GM12873 (cell line): ENCODE data around the gene USP21.
A peak's percentile ranks its signal among the peaks of the same experiment; 100 is the strongest.

Experiments used
- CTCF ChIP-seq: IDR thresholded peaks from 2 replicates; pipeline ENCODE4 v1.5.1; 2012; ENCODE audit warnings: low read depth, mild to moderate bottlenecking, moderate library complexity, low read length, control low read depth; ENCODE audit not compliant: insufficient read depth; ENCODE audit errors: missing control alignments

USP21 gene

DNA sequence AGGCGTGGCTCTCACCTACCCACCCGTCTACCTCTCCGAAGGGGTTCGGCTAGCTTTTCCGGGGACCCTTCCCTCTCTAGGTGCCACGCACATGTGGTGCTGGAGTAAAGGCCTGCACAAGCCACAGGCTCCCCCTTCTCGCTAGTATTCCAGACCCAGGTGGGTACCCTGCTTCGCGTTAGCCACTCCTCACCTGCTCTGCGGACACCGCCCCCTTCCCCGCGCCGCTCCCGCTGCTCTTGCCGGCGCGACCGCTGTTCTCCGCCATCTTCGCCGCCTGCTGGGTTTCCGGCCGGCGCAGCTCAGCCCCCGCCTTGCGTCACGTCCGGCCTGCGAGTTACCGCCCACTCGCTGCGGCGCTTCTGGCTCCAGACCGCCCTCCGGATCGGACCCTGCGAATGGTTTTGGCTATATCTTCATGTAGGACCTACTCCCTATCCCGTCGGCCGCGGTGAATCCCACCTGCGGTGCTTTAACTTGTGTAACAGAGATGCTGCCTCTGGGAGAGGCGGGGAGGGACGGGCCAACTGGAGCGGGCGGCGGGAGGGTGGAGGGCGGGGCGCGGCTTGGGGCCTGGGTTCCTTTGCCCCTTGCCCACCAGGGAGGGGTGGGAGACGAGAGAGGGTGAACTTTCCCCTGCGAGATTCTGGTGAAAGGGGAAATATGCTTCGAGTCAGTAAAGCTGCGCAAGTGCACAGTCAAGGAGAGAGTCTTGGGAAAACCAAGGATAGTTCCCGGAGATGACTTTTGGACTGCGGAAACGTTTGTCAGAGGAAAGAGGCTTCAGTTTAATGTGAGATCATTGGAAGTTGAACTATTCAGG is 41.3 kb upstream of the USP21 start, which contains the start of the genes NIT1 and PFDN2:
Gene NIT1 (plus strand): TSS at position 347 of the 823 bp plus-strand sequence. CDS start 72 bp downstream, at position 419.
Gene PFDN2 (minus strand): TSS at position 279 of the 823 bp plus-strand sequence. CDS start 11 bp downstream, at position 268.
- no peak for TF ChIP-seq CTCF

DNA sequence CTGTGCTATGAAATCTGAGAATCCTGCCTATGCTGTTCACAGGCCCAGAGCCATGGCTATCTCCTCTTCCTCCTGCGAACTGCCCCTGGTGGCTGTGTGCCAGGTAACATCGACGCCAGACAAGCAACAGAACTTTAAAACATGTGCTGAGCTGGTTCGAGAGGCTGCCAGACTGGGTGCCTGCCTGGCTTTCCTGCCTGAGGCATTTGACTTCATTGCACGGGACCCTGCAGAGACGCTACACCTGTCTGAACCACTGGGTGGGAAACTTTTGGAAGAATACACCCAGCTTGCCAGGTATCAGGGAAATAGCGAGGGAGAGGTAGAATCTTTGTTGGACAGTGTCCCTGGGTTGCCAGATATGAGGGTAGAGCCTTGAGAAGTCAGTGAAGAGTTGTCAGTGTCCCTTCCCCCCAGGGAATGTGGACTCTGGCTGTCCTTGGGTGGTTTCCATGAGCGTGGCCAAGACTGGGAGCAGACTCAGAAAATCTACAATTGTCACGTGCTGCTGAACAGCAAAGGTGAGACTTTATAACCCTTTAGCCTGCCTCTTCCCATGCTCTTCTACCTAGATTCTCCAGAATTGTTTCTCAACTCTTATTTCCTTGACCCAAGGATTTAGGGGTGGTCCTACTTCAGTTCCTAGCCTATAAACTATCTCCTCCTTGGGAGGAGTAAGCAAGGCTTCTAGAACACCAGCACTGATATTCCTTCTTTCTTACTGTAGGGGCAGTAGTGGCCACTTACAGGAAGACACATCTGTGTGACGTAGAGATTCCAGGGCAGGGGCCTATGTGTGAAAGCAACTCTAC is 40.0 kb upstream of the USP21 start:
- peak; percentile 57 for TF ChIP-seq CTCF

DNA sequence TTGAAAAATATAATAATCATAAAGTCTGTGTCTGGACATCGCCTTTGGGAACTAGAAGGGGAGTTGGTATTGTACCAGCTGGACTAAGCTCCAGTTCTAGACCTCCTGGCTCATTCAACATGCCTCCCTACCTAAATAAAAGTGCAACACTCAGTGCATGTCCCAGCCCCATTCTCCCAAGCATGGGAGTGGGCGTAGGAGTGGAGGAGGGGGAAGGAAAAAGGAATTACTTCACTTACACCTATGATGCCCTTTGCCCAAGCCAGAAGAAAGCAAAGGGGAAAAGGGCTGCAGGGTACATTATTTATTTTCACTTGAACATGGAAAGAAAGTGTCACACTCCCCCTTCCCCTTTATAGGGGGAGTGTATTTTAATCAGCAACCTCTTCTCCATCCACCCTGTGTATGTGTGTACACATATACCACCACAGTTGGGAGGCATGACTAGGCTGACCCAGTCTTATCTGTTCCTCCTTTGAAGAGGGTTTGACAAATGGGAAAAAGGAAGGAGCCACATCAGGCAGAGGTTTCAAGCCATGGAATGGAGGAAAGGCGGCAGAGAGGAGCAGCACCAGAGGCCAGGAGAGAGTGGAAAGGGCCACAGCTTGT is 38.2 kb upstream of the USP21 start:
- no peak for TF ChIP-seq CTCF

DNA sequence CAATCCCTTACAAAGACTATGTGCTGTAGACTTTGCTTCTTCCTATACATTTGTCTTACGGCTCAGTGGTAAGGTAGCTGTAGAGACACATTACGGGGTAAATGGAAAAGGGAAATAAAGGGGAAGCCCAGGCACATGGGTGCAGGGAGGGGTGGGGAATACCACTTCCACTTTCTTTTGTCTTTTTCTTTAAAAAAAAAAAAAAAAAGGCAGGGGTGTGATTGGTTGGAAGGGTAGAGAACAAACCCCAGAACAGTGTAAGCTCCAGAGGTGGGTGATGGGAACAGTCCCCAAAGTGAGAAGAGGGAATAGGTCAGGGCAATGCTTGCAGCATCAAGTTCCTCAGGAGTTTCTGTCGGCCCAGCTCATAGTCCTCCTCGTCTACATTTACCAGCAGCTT is 37.5 kb upstream of the USP21 start:
- no peak for TF ChIP-seq CTCF

DNA sequence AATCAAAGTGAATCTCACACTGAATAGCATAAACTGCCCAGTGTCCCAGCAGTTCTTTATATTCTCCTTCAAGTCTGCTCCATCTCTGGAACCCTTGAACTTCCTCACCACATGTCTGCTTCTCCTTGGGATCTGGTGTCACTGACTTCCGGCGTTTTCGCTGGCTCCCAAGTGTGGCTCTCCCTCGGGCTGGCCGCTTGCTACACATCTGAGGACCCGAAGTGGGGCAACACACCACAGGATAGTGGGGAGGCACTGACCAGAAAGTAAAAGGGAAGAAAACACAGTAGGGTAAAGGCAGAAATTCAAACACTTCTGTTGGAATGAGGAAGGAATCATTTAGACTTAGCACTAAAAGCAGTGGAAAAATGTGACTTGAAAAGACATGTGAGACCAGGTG is 36.3 kb upstream of the USP21 start:
- TF ChIP-seq CTCF, result no peak

DNA sequence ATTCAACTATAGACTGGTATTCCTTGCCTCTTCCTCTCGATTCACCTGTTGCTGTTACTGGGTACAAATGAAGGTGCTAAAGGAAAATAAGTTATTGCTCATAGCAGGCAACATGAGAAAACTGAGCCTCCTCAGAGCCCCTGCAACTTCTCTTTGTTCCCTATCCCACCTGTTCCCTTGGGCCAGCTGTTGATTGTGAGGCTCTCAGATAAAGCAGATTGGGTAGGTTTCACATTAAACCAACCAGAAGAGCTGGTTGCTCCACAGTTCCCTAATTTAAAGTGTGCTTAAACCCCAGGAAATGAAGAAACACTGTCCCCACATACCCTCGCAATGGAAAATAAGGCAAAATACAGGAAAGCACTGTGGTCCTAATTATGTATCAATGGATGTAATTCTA is 31.7 kb upstream of the USP21 start:
- TF ChIP-seq CTCF, result no peak
